Stimulated activated CD8-positive, alpha-beta memory T cell treated with anti-CD3 and anti-CD28 coated beads, Interleukin-4, amount 100 ng/mL, for 48 hours (primary cell): ENCODE measurements around the gene CHP2.
"Not testable (repeated sequence)": the region's sequence is repeated elsewhere in the genome, so short reads cannot be mapped to it uniquely, and the experiment has no call there.

Experiments
- DNase-seq: peaks from one replicate; pipeline ENCODE4 v3.0.0-alpha.2; 2020

The CHP2 gene

DNA sequence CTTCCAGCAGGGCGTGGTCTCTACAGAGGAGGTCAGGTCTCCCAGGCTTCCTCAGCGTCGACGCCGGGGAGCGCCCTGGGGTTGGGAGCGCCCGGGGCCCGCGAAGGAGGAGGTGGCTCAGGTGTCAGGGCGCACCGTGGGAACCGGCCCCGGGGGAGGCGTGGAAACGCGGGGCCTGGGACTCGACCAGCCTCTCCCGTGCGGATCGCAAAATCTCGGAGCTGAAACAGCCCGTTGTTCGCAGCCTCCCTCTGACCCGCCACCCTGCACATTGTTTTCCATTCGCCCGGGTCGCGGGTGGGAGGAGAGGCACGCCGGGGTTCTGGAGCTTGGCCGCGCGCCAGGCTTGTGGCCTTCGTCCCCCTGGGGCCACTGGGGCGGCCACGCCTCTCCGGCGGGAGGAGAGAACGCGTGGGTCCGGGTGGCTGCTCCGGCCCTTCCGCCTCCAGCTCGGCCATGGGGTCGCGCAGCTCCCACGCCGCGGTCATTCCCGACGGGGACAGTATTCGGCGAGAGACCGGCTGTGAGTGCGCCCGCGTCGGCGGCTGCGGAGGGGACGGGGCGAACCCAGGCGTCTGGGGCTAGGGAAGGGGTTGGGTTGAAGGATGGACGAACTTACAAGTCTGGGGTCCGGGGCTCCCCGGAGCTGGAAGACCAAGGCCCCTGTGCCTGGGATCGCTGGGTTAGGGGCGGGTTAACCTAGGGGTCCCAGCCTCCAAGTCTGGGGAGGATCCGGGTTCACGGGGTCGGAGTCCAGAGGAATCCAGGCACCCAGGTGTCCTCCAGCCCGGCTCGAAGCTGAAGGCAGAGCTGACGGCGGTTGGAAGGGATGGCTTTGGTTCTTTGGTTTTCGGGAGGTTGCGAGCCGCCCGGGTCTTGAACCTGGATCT is at the start of gene CHP2:
Gene CHP2 (plus strand): TSS at position 433 of the 890 bp plus-strand sequence. CDS start 24 bp downstream, at position 457.
- no peak for DNase-seq

- no peak for DNase-seq
Observed at GRCh38 chr16:23705517-23705902, 49.3 kb upstream of the CHP2 start.

- DNase-seq = no peak
Observed at GRCh38 chr16:23706439-23706838, 48.4 kb upstream of the CHP2 start.

DNA sequence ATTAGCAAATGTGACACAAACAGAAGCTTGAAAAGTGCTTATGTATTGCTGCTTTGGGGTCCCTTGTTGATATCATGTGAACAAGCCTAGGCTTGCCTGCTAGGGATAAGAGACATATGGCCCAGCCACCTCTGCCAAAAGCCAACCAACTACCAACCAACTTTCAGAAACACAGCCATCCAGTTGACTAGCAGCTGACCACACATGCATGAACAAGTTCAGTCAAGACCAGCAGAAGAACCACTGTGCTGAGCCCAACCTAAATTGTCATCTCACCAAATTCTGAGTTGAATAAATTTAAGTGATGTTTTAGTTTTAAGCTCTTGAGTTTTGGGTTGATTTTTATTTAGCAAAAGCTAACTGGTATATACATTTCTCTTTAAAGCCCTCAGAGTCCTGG is 45.3 kb upstream of the CHP2 start:
- DNase-seq = no peak

GRCh38 chr16:23710008-23710407 is 44.8 kb upstream of the CHP2 start:
- no peak for DNase-seq

DNA sequence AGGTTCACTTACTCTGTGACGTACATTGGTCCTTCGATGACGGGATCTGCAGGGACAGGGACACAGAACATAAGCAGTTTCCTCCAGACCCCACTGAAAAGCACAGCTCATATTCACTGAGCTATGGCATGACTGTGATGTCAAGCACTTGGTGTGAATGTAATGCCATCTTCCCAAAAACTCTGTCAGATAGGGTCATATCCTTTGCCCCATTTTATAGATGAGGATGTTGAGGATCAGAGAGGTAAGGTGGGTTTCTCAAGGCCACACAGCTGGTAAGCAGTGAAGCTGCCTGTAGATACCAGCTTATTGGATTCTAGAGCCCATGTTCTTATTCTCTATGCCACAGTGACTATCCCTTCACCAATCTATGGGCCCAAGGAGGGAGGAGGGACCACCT is 44.3 kb upstream of the CHP2 start:
- DNase-seq = no peak

GRCh38 chr16:23711785-23712184 is 43.0 kb upstream of the CHP2 start:
- DNase-seq = no peak

- DNase-seq = no peak
Observed at GRCh38 chr16:23712976-23713375, 41.9 kb upstream of the CHP2 start, which contains the start of gene ERN2. ERN2 (minus strand) TSS chr16:23713222; CDS start chr16:23713187, 35 bp downstream.

DNA sequence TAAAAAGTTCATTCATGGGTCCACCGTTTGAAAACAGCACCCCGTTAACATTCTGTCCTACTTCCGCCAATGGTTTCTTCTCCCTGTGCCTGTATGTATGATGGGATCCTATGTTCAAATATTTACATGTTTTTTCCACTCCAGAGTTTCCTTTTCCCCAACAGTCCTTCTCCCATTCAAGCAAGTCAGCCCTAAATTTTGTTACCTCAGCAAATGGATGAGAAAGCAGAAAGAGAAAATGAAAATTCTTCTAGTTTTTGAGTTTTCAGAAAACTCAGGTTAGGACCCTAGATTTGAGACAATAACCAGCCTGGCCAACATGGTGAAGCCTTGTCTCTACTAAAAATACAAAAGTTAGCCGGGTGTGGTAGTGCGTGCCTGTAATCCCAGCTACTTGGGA is 38.3 kb upstream of the CHP2 start:
- DNase-seq = no peak

DNA sequence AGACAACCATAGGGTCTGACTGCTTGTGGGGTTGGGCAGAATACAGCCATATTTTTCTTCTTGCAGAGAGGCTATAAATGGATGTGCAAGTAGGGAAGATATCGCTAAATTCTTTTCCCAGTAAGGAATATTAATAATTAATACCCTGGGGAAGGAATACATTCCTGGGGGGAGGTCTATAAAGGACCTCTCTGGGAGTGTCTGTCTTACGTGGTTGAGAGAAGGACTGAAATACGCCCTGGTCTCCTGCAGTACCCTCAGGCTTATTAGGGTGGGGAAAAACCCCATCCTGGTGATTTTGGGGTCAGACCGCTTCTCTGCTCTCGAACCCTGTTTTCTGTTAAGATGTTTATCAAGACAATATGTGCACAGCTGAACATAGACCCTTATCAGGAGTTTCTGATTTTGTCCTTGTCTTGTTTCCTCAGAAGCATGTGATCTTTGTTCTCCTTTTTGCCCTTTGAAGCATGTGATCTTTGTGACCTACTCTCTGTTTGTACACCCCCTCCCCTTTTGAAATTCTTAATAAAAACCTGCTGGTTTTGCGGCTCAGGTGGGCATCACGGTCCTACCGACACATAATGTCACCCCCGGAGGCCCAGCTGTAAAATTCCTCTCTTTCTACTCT is 32.1 kb upstream of the CHP2 start:
- DNase-seq = not testable (repeated sequence)

- no peak for DNase-seq
Observed at GRCh38 chr16:23724096-23724784, 30.6 kb upstream of the CHP2 start.

DNA sequence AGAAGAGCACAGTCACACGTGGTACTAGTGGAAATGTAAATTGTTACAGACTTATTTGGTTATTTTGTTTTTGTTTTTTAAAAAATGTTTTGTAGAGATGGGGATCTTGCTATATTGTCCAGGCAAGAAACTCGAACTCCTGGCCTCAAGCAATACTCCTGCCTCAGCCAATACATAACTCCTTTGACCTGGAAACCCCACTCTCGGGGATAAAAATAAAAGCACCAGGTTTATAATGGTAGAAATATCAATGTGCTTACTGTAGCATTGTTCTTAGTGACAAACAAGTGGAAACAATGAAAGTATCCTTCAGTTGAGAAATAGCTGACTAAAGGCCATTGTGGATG is 30.1 kb upstream of the CHP2 start:
- no peak for DNase-seq

- no peak for DNase-seq
Observed at GRCh38 chr16:23726710-23727109, 28.1 kb upstream of the CHP2 start.

DNA sequence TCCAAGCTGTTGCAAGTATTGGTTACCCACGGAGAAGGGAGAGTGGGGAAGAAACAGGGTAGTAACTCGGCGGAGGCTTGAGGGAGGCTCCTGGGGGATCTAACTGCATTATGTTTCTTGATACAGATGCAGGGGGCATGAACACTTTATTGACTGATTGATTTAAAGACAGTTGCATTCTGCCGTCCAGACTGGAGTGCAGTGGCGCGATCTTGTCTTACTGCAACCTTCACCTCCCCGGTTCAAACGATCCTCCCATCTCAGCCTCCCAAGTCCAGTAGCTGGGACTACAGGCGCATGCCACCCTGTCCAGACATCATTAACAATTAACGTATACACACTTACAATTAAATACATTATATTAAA is 26.7 kb upstream of the CHP2 start:
- DNase-seq = no peak

GRCh38 chr16:23729503-23730424 is 25.1 kb upstream of the CHP2 start:
- no peak for DNase-seq

DNA sequence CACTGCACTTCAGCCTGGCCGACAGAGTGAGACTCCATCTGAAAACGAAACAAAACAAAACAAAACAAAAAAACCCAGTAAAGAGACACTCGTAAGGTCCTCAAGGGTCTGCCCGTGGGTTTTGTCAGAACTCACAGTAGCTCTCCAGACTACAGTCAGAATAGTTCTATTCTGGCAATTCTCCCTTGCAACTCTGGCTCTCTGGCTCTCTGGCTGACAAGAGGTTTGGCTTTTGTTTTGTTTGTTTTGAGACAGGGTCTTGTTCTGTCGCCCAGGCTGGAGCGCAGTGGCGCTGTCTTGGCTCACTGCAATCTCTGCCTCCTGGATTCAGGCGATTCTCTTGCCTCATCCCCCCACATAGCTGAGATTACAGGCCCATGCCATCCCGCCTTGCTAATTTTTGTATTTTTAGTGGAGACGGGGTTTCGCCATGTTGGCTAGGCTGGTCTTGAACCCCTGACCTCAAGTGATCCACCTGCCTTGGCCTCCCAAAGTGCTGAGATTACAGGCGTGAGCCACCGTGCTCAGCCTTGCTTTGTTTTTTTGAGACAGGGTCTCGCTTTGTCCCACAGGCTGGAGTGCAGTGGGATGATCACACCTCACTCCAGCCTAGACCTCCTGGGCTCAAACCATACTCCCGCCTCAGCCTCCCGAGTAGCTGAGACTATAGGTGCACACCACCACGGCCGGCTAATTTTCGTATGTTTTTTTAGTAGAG is 20.5 kb upstream of the CHP2 start:
- DNase-seq = no peak

DNA sequence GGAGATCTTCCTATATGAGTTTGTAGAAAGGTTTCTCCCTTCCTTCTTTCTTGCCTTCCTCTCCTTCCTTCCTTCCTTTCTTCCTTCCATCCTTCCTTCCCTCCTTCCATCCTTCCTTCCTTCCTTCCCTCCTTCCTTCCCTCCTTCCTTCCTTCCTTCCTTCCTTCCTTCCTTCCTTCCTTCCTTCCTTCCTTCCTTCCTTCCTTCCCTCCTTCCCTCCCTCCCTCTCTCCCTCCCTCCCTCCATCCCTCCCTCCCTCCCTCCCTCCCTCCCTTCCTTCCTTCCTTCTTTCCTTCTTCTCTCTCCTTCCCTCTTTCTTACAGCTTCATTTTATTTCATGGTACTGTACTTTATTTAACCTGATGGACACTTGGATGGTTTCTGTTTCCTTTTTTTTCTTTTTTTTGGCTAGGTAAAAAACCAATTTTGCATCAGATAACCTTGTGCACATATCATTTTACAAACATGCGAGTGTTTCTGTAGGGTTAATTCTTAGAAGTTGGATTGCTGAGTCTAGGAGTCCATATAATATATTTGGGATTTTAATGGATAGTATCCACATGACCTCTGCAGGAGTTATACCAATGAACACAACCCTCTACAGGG is 17.3 kb upstream of the CHP2 start:
- DNase-seq = not testable (repeated sequence)

- DNase-seq = no peak
Observed at GRCh38 chr16:23739516-23739915, 15.3 kb upstream of the CHP2 start.

- DNase-seq = no peak
Observed at GRCh38 chr16:23741675-23742303, 13.0 kb upstream of the CHP2 start.

DNA sequence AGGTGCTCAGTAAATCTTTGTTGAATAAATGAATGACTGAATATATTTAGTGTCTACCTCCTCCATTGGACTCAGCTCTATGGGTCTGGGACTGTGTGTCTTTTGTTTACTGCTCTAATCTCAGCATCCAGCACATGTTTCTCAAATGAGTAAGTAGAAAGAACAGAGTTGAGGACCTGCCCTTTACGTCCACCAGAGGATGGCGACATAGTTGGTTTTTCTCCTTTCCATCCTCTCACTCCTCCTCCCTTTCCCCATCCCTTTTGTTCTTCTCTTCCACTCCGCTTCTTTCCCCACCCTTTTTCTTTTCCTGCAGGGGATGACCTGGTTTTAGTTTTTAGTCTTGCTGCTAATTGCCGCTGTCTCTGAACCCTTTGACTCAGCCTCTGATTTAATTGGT is 12.1 kb upstream of the CHP2 start:
- DNase-seq = no peak

GRCh38 chr16:23745263-23745662 is 9.6 kb upstream of the CHP2 start:
- DNase-seq = no peak
